ENCODE results near the gene LMO4. TPM values are rescaled to one million over a fixed set of nuclear protein-coding genes. Genes with fewer than 3 reads are reported as not detected.

LMO4 gene
- total RNA-seq, 2 experiments from 2014 or later = 22.9 to 27.2 TPM

DNA sequence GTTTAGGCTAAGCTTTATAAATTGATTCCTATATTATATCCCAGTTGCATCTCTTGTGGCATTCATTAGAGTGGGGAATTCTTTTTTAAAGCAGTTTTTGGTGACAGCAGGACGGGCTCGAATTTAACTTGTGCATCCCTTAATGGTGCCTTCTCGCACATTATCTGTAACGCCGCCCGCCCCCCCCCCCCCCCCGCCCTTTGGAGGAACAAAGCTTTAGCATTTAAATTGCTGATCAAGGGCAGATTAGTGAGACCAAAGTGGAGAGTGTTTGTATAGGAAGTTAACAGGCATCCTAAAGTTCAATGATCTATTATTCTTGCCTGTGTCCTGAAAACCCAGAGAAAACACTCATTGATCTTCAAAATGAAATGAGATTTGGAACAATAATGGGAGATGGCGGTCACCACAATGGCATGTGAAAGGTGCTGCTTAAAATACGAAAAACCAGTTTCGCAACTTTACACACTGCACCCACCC lies 2.2 kb downstream of the LMO4 start:
- peak overlapping the region; percentile 96 for H3K27ac Mint-ChIP-seq
- POLR2A ChIA-PET = interaction anchor here (0.6 to 0.7 kb wide), 2 partner anchors 24 to 81 kb away, joined by 3 read pairs; no protein-coding TSS in a partner anchor
- peaks cover 27% of the 10 kb centered on the region for H3K27me3 Mint-ChIP-seq
- H3K36me3 Mint-ChIP-seq (ENCODE audit: low read depth) = peaks cover 32% of the 10 kb centered on the region
- no peaks in the 10 kb centered on the region for H3K9me3 Mint-ChIP-seq
- peak overlapping the region; percentile 74 for H3K4me3 Mint-ChIP-seq
- CTCF ChIA-PET = interaction anchor here (1.1 to 1.3 kb wide), 2 partner anchors 46 to 154 kb away, joined by 3 read pairs; no protein-coding TSS in a partner anchor
- no peak for DNase-seq
- H3K4me1 Mint-ChIP-seq = peaks cover 58% of the 10 kb centered on the region

DNA sequence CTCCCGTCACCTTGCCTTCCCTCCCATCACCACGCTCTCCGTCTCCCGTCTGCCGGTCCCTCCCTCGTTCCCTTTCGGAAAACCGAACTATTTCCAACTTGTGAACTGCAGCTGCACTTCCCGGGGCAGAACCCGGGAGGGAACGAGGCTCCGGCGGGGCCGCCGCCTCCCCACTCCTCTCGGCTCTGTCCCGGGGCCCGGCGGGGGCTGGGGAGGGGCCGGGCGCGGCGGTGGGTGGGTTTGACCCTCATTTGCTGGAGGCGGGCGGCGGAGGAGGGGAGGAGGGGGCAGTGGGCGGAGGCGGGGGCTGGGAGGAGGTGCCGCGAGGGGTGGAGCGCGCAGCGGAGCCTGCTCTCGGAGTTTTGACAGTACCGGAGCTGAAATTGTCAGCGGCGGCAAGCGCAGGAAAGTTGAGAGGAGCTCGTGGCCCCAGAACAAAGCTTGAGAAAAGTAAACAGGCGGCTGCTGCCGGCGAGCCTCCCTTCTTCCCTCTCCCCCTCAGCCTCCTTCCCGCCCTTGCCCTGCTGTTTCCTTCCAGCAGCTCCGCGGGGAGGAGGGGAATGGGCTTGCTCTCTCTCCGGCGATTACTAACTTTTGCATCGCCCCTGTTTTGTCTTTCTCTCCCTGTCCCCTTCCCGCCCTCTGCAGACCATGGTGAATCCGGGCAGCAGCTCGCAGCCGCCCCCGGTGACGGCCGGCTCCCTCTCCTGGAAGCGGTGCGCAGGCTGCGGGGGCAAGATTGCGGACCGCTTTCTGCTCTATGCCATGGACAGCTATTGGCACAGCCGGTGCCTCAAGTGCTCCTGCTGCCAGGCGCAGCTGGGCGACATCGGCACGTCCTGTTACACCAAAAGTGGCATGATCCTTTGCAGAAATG lies 2.9 kb downstream of the LMO4 start:
- DNase-seq = peak; percentile 72
- ChIA-PET CTCF (interaction anchor here (0.9 to 1.3 kb wide), 2 partner anchors 10 to 154 kb away, joined by 3 read pairs; no protein-coding TSS in a partner anchor), POLR2A (interaction anchor here (0.6 to 0.7 kb wide), 2 partner anchors 24 to 81 kb away, joined by 3 read pairs; no protein-coding TSS in a partner anchor)
- H3K36me3 Mint-ChIP-seq (ENCODE audit: low read depth) = peaks cover 34% of the 10 kb centered on the region
- H3K4me3 Mint-ChIP-seq = peak overlapping the region; percentile 74
- no peaks in the 10 kb centered on the region for H3K9me3 Mint-ChIP-seq
- peaks cover 23% of the 10 kb centered on the region for H3K27me3 Mint-ChIP-seq
- H3K27ac Mint-ChIP-seq = peak overlapping the region; percentile 96
- H3K4me1 Mint-ChIP-seq = peaks cover 60% of the 10 kb centered on the region

GRCh38 chr1:87333692-87334347 lies 5.1 kb downstream of the LMO4 start:
- Mint-ChIP-seq H3K4me1 (peaks cover 68% of the 10 kb centered on the region), H3K27ac (peak overlapping the region; percentile 92), H3K4me3 (peak overlapping the region; percentile 74), H3K36me3 (ENCODE audit: low read depth) (peaks cover 40% of the 10 kb centered on the region), H3K27me3 (peaks cover 26% of the 10 kb centered on the region), H3K9me3 (no peaks in the 10 kb centered on the region)
- CTCF ChIA-PET = interaction anchor here (1.0 kb wide), 1 partner anchor 14 kb away, joined by 3 read pairs; no protein-coding TSS in a partner anchor
- POLR2A ChIA-PET = interaction anchor here (0.6 kb wide), 1 partner anchor 357 kb away, joined by 3 read pairs; no protein-coding TSS in a partner anchor
- peak; percentile 29 for DNase-seq

DNA sequence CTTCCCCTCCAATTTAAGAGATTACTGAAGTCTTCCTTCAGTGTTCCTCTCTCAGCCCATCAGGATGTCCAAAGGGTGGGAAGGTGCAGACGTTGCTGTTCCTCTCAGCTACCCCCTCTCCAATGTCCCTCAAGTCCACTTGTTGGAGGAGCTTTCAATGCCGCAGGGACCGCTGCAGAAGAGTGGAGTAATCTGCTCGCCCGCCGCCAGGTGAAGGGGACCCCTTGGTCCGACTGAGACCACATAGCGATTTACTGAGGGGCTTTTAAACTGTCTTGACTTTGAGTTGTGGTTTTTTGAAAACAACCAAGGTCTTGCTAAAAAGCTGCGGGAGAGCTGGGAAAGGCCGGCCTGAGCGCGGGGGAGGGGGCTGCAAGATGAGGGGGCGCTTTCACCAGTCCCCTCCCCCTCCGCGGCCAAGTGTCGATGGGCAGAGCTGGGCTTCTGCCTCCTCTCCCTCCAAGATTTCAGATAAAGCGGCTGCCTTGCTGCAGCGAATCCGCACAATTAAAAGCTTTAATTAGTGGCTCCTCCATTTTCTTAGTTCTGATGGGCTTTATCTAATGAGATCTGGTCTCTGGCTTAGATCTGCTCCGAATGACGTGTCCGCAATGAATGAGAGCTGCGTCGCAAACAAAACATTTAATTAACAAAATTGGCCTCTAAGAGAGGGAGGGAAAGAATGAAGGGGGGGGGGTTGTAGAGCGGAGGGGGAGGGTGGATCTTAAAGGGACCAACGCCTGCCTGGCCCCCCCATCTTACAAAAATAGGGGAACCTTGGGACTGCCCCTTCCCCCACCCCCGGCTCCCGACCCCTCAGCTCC lies 5.9 kb downstream of the LMO4 start:
- CTCF ChIA-PET = no interaction called here
- H3K27ac Mint-ChIP-seq = peak overlapping the region; percentile 92
- no peaks in the 10 kb centered on the region for H3K9me3 Mint-ChIP-seq
- peaks cover 26% of the 10 kb centered on the region for H3K27me3 Mint-ChIP-seq
- H3K36me3 Mint-ChIP-seq (ENCODE audit: low read depth) = peaks cover 41% of the 10 kb centered on the region
- H3K4me1 Mint-ChIP-seq = peaks cover 68% of the 10 kb centered on the region
- no peak for DNase-seq
- H3K4me3 Mint-ChIP-seq = peak overlapping the region; percentile 74
- POLR2A ChIA-PET = no interaction called here

DNA sequence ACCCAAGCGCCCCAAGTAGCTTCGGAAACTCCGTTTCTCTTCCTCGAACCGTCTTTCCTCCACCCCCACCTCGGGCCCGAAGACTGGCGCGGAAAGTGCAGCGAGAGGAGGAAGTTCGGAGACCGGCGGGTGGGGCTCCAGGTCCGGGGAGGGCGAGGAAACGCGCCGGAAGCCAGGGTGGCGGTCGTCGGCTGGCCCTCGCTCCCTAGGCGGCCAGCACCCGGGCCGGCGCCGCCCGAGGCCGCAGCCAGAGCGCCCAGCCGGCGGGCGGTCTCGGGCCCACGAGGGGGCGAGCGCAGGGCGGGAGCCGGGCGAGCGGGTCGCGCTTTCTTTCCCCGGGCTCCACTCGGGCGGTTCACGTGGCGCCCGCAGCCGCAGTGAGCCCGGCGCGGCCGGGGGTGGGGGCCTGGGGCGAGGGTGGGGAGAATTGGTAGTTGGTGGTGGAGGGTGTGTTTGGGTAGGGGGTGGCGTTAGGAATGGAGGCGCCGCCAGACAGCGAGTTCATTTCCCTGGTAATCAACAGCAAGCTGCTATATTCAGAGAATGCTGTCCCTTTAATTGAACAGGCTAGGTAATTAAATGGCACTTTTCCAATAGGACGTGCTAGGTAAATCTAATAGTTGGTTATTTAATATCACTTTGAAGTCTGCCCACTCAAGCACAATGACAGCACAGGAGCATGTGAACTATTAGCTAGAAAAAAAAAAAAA lies 6.7 kb downstream of the LMO4 start:
- POLR2A ChIA-PET = no interaction called here
- H3K4me3 Mint-ChIP-seq = peak overlapping the region; percentile 81
- CTCF ChIA-PET = interaction anchor here (0.6 to 1.7 kb wide), 5 partner anchors 10 to 931 kb away, joined by 3 to 4 read pairs (median 3); no protein-coding TSS in a partner anchor
- peaks cover 62% of the 10 kb centered on the region for H3K4me1 Mint-ChIP-seq
- peaks cover 24% of the 10 kb centered on the region for H3K27me3 Mint-ChIP-seq
- peak; percentile 71 for DNase-seq
- no peaks in the 10 kb centered on the region for H3K9me3 Mint-ChIP-seq
- H3K36me3 Mint-ChIP-seq (ENCODE audit: low read depth) = peaks cover 47% of the 10 kb centered on the region
- peak overlapping the region; percentile 92 for H3K27ac Mint-ChIP-seq

- ChIA-PET CTCF (interaction anchor here (1.0 to 1.7 kb wide), 2 partner anchors 9 to 11 kb away, joined by 4 read pairs; no protein-coding TSS in a partner anchor), POLR2A (interaction anchor here (0.6 kb wide), 1 partner anchor 9 kb away, joined by 4 read pairs; no protein-coding TSS in a partner anchor)
- Mint-ChIP-seq H3K27ac (no peak overlapping the region), H3K27me3 (peaks cover 16% of the 10 kb centered on the region), H3K9me3 (no peaks in the 10 kb centered on the region), H3K4me1 (peaks cover 53% of the 10 kb centered on the region), H3K4me3 (no peak overlapping the region), H3K36me3 (ENCODE audit: low read depth) (peaks cover 56% of the 10 kb centered on the region)
- no peak for DNase-seq
These were observed 8.0 kb downstream of the LMO4 start for GRCh38 chr1:87336623-87337067.

- H3K4me1 Mint-ChIP-seq = peaks cover 45% of the 10 kb centered on the region
- no peak for DNase-seq
- no peak overlapping the region for H3K4me3 Mint-ChIP-seq
- no peaks in the 10 kb centered on the region for H3K9me3 Mint-ChIP-seq
- H3K27ac Mint-ChIP-seq = no peak overlapping the region
- POLR2A ChIA-PET = no interaction called here
- H3K27me3 Mint-ChIP-seq = peaks cover 12% of the 10 kb centered on the region
- CTCF ChIA-PET = no interaction called here
- H3K36me3 Mint-ChIP-seq (ENCODE audit: low read depth) = peaks cover 59% of the 10 kb centered on the region
These were observed 8.9 kb downstream of the LMO4 start for GRCh38 chr1:87337606-87338005.

DNA sequence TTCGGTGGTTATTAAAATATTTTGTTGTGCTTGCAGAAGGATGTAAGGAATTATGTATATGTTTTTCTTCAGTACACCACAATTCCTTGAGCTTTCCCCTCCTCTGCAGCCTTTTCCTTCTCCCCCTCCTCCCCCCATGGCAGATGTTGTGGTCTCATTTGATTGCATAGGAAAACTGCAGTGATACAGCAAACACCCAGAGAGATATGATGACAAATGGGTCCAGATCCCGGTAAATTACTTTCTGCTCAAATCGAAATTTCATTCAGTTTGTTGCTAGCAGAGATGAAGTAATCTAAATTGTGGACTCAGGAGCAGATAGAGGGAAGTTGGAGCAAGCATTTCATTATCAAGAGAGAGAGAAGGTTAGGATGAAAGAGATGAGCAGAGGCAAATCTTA lies 9.9 kb downstream of the LMO4 start:
- Mint-ChIP-seq H3K27me3 (peaks cover 5% of the 10 kb centered on the region), H3K36me3 (ENCODE audit: low read depth) (peaks cover 53% of the 10 kb centered on the region), H3K4me1 (peaks cover 36% of the 10 kb centered on the region), H3K9me3 (no peaks in the 10 kb centered on the region), H3K27ac (no peak overlapping the region), H3K4me3 (no peak overlapping the region)
- ChIA-PET POLR2A (no interaction called here), CTCF (no interaction called here)
- DNase-seq = no peak

DNA sequence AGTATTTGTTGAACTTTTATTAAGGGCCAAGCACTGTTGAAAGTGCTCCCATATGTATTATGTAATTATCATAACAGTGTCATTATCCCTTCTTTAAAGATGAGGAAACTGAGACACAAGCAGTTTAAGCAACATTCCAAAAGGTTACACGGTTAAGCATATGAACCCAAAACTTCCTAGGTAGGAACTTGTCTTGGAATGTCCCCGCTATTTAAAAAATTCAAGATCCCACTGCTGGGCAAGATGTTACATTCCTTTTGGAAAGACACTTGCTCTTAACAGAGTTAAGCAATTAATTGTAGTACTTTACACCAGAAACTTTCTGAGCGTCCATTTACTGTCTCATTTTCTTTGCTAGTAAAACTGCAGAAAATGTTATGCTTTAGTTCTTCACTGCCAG lies 15.6 kb downstream of the LMO4 start:
- CTCF ChIA-PET = no interaction called here
- POLR2A ChIA-PET = no interaction called here
- no peaks in the 10 kb centered on the region for H3K4me1 Mint-ChIP-seq
- H3K36me3 Mint-ChIP-seq (ENCODE audit: low read depth) = peaks cover 52% of the 10 kb centered on the region
- no peaks in the 10 kb centered on the region for H3K27me3 Mint-ChIP-seq
- no peak for DNase-seq
- H3K9me3 Mint-ChIP-seq = no peaks in the 10 kb centered on the region
- no peak overlapping the region for H3K4me3 Mint-ChIP-seq
- no peak overlapping the region for H3K27ac Mint-ChIP-seq

DNA sequence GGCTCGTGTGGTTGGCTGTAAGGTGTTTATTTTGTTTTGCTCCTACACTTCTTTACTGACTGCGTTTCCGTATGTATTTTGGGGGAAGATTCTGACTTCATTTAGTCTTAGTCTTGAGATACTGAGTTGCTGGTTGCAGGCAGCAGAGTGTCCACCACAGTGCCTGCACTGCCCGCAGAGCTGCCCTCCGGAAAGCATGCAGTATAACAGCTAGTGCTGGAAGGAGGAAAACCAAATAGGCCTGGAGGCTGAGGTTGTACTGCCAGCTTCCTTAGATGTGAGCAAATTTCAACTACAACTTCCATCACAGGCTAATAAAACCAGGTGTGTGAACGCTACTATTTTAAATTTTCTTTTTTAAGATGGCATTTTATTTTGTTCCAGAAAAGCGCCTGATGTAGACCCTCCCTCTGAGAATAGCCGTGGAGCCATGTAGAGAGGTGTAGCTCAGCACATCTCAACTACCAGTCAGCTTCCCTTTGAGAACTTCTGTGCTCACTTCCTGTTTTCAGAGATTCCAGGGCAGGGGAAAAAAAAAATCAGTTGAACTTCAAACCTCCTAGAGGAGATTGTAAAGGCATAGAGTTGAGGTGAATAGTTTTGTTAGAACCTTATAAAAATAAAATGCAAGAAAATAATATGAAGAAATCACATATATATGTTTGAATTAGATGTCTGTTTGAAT lies 17.6 kb downstream of the LMO4 start:
- POLR2A ChIA-PET = no interaction called here

GRCh38 chr1:87348341-87349019 lies 19.8 kb downstream of the LMO4 start:
- H3K27ac Mint-ChIP-seq = no peak overlapping the region
- no peaks in the 10 kb centered on the region for H3K9me3 Mint-ChIP-seq
- CTCF ChIA-PET = interaction anchor here (1.5 kb wide), 1 partner anchor 13 kb away, joined by 4 read pairs; no protein-coding TSS in a partner anchor
- H3K4me3 Mint-ChIP-seq = no peak overlapping the region
- POLR2A ChIA-PET = no interaction called here
- no peaks in the 10 kb centered on the region for H3K4me1 Mint-ChIP-seq
- H3K27me3 Mint-ChIP-seq = no peaks in the 10 kb centered on the region
- H3K36me3 Mint-ChIP-seq (ENCODE audit: low read depth) = peaks cover 20% of the 10 kb centered on the region
- no peak for DNase-seq

More for the DNA sequence above, 17.6 kb downstream of the LMO4 start:
- no peaks in the 10 kb centered on the region for H3K4me1 Mint-ChIP-seq
- H3K9me3 Mint-ChIP-seq = no peaks in the 10 kb centered on the region
- H3K27ac Mint-ChIP-seq = no peak overlapping the region
- peaks cover 36% of the 10 kb centered on the region for H3K36me3 Mint-ChIP-seq (ENCODE audit: low read depth)
- no peaks in the 10 kb centered on the region for H3K27me3 Mint-ChIP-seq
- H3K4me3 Mint-ChIP-seq = no peak overlapping the region
- CTCF ChIA-PET = interaction anchor here (1.0 kb wide), 1 partner anchor 10 kb away, joined by 4 read pairs; no protein-coding TSS in a partner anchor
- no peak for DNase-seq
